Astrocyte (in vitro differentiated cells and primary cell): Measurements from ENCODE around the gene CAMK2G.
"Not testable (repeated sequence)": the region's sequence is repeated elsewhere in the genome, so short reads cannot be mapped to it uniquely, and the experiment has no call there.

Experiments
- EZH2 ChIP-seq: IDR thresholded peaks from 2 replicates; pipeline ENCODE4 v1.6.1; 2012; ENCODE audit warnings: mild to moderate bottlenecking, low read length, inconsistent platforms; ENCODE audit not compliant: insufficient read depth
- TF ChIP-seq, protein P1 (sequence below): IDR thresholded peaks from 2 replicates; pipeline ENCODE4 v1.5.1; 2011; ENCODE audit warnings: low read depth, mild to moderate bottlenecking, inconsistent platforms, low read length, moderate library complexity; ENCODE audit not compliant: insufficient read depth

GRCh38 chr10:73829090-73829489, 45.3 kb downstream of the CAMK2G start:
- TF ChIP-seq, protein P1, sequence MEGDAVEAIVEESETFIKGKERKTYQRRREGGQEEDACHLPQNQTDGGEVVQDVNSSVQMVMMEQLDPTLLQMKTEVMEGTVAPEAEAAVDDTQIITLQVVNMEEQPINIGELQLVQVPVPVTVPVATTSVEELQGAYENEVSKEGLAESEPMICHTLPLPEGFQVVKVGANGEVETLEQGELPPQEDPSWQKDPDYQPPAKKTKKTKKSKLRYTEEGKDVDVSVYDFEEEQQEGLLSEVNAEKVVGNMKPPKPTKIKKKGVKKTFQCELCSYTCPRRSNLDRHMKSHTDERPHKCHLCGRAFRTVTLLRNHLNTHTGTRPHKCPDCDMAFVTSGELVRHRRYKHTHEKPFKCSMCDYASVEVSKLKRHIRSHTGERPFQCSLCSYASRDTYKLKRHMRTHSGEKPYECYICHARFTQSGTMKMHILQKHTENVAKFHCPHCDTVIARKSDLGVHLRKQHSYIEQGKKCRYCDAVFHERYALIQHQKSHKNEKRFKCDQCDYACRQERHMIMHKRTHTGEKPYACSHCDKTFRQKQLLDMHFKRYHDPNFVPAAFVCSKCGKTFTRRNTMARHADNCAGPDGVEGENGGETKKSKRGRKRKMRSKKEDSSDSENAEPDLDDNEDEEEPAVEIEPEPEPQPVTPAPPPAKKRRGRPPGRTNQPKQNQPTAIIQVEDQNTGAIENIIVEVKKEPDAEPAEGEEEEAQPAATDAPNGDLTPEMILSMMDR: not testable (repeated sequence)
- TF ChIP-seq EZH2: not testable (repeated sequence)
